Gastrocnemius medialis (tissue), 4 donors: ENCODE data around the gene ARFGEF3. TPM values are rescaled to one million over a fixed set of nuclear protein-coding genes. Genes with fewer than 3 reads are reported as not detected.

Experiments
- ATAC-seq, 2 donors: fragments of 150-250 bp; one replicate each; pipeline ENCODE4 v1.9.1; 2016
- DNase-seq, 2 donors: peaks; one replicate each; pipeline ENCODE4 v3.0.0-alpha.2; 2019
- H3K27ac ChIP-seq, 4 donors: fragments of 200-600 bp; sonication (generic); 1 replicate in 1 of 4; 2 replicates in 3 of 4; pipeline ENCODE4 v1.5.1; 2016 to 2018; ENCODE audit warnings: mild to moderate bottlenecking in 2 of 4, moderate library complexity in 1 of 4
- H3K27me3 ChIP-seq, 3 donors: fragments of 200-600 bp; sonication (generic) in 2 of 3; 1 replicate in 1 of 3; 2 replicates in 2 of 3; pipeline versions ENCODE4 v1.5.1 to v1.6.0; 2016 to 2019; ENCODE audit warnings: mild to moderate bottlenecking in 1 of 3, moderate library complexity in 1 of 3
- H3K36me3 ChIP-seq, 2 donors: fragments of 200-600 bp; sonication (generic) in 1 of 2; one replicate each; pipeline ENCODE4 v1.5.1; 2017 to 2018
- H3K4me1 ChIP-seq, 2 donors: fragments of 200-600 bp; sonication (generic) in 1 of 2; one replicate each; pipeline ENCODE4 v1.5.1; 2016 to 2017; ENCODE audit warnings: mild to moderate bottlenecking in 2 of 2
- H3K4me3 ChIP-seq, 4 donors: fragments of 200-600 bp; sonication (generic) in 3 of 4; 1 replicate in 1 of 4; 2 replicates in 3 of 4; pipeline ENCODE4 v1.5.1; 2016 to 2019; ENCODE audit warnings: mild to moderate bottlenecking in 2 of 4
- H3K9me3 ChIP-seq, 3 donors: fragments of 200-600 bp; sonication (generic) in 2 of 3; 1 replicate in 1 of 3; 2 replicates in 2 of 3; pipeline ENCODE4 v1.5.1; 2016 to 2019
- POLR2A ChIP-seq, 2 donors: fragments of 450-650 bp; IDR thresholded peaks; one replicate each; pipeline ENCODE4 v1.6.1; 2017; ENCODE audit warnings: antibody characterized with exemption in 2 of 2, mild to moderate bottlenecking in 2 of 2, moderate library complexity in 2 of 2
- in situ Hi-C, 4 donors: fragments of 200-750 bp; cut with MboI; loops; one replicate each; pipeline versions ENCODE4 v1.15.0 to v1.8.0; 2017; ENCODE audit warnings: low sequenced_read_pairs in 4 of 4
- intact Hi-C: fragments of 100-400 bp; cut with DNase I; formaldehyde crosslinking; loops from one replicate; pipeline ENCODE4 v1.15.1; 2023; ENCODE audit warnings: low total_unique reads
- total RNA-seq, 4 donors: library from RNA; depleted of rRNA; stranded (reverse); fragments of >200 nt; gene quantifications; one replicate each; pipeline versions ENCODE4 v1.1.0 to v1.2.3, GENCODE V29; 2016
- TF ChIP-seq, protein P1 (sequence below), 5 experiments: fragments of 450-650 bp in 3 of 5; fragments of 200-600 bp in 2 of 5; sonication (generic) in 2 of 5; IDR thresholded peaks in 4 of 5; conservative IDR thresholded peaks in 1 of 5; 1 replicate in 4 of 5; 2 replicates in 1 of 5; pipeline ENCODE4 v1.5.1; 2016 to 2019; ENCODE audit warnings: antibody characterized with exemption in 5 of 5, mild to moderate bottlenecking in 3 of 5, moderate library complexity in 3 of 5

ARFGEF3 gene
- total RNA-seq, 4 donors from 2014 or later = 0.40 to 0.78 (median 0.52) TPM

DNA sequence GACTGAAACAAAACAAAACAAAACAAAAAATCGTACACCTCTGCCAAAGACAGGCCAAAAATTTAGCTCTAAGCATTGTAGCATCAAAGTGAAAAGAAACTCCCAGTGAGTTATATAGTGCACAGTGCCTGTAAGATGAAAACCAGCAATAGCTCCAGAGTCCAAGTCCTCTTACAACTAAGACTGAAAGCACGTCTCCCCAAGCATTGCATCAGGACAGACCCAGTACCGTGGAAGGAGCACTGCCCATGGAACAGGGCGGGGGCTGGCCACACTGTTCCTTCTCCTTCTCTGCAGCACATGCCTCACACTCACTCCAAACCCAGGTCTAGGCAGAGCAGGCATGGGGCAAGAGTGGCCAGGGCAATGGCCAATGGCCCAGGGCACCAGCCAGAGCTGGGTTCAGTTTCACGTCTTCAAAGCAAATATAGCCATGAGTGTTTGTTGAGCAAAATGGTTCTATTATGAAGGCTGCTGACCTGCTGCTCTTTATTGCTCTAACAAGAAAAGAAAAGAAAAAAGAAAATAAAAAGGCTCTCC lies 128.8 kb downstream of the ARFGEF3 start:
- Histone ChIP-seq H3K4me1 (no peaks in the 10 kb centered on the region), H3K4me3 (no peak overlapping the region), H3K27ac (no peak overlapping the region), H3K27me3 (no peaks in the 10 kb centered on the region), H3K36me3 (no peaks in the 10 kb centered on the region), H3K9me3 (no peaks in the 10 kb centered on the region)
- in situ Hi-C loops = no loop called here
- no peak for TF ChIP-seq POLR2A (IDR thresholded peaks at IDR 0.05)
- TF ChIP-seq, protein P1, sequence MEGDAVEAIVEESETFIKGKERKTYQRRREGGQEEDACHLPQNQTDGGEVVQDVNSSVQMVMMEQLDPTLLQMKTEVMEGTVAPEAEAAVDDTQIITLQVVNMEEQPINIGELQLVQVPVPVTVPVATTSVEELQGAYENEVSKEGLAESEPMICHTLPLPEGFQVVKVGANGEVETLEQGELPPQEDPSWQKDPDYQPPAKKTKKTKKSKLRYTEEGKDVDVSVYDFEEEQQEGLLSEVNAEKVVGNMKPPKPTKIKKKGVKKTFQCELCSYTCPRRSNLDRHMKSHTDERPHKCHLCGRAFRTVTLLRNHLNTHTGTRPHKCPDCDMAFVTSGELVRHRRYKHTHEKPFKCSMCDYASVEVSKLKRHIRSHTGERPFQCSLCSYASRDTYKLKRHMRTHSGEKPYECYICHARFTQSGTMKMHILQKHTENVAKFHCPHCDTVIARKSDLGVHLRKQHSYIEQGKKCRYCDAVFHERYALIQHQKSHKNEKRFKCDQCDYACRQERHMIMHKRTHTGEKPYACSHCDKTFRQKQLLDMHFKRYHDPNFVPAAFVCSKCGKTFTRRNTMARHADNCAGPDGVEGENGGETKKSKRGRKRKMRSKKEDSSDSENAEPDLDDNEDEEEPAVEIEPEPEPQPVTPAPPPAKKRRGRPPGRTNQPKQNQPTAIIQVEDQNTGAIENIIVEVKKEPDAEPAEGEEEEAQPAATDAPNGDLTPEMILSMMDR (IDR thresholded peaks at IDR 0.05 in 4 of 5, conservative IDR thresholded peaks at IDR 0.05 in 1 of 5) = no peak
- DNase-seq (no peak), ATAC-seq (no peak)
- intact Hi-C loops = no loop called here

DNA sequence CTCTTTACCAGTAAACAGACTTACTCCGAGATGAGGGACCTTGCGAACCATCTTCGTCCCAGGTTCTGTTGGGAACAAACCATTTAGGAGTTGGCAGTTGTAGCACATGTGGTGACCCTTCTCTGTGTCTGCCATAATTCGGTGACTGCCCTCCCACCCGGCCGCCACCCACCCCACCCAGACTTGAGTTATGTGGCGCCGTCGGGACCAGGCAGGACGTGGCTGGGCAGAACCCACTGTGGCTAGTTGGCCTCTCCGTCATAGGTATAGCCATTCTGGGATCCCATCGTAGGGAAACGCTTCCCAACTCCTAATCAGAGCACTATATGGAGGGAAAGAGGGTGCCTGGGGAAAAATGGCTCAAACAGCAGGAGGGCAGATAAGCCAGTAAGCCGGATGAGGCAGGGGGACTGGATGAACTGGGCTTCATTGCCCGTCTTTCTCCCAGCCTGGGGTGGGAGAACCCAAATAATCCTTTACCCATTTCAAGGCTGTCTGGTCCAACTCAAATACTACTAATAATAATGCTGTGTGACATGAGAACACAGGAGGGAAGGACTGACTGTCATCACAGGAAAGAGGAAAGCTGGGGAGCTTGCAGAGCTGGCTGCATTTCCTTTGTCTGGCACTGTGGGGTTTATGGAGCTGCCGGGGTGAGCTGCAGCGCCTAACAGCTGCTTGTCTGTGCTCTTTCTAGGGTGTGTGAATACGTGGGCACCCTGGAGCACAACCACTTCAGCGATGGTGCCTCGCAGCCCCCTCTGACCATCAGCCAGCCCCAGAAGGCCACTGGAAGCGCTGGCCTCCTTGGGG lies 129.5 kb downstream of the ARFGEF3 start:
- TF ChIP-seq, protein P1 (IDR thresholded peaks at IDR 0.05 in 4 of 5, conservative IDR thresholded peaks at IDR 0.05 in 1 of 5) = no peak
- no peak for TF ChIP-seq POLR2A (IDR thresholded peaks at IDR 0.05)
- no peak overlapping the region for H3K4me3 ChIP-seq
- no peaks in the 10 kb centered on the region for H3K4me1 ChIP-seq
- intact Hi-C loops (no loop called here), in situ Hi-C loops (no loop called here)
- no peaks in the 10 kb centered on the region for H3K27me3 ChIP-seq
- no peaks in the 10 kb centered on the region for H3K9me3 ChIP-seq
- ATAC-seq (no peak), DNase-seq (no peak)
- H3K27ac ChIP-seq = no peak overlapping the region
- no peaks in the 10 kb centered on the region for H3K36me3 ChIP-seq

DNA sequence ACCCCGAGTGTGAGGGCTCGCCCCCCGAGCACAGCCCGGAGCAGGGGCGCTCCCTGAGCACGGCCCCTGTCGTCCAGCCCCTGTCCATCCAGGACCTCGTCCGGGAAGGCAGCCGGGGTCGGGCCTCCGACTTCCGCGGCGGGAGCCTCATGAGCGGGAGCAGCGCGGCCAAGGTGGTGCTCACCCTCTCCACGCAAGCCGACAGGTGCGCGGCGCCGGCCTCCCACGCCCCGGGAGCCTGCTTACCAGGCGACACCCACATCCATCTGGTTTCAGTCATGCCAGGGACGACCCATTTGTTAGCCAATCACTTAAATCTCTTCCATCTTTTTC lies 130.1 kb downstream of the ARFGEF3 start:
- Histone ChIP-seq H3K4me3 (no peak overlapping the region), H3K27ac (no peak overlapping the region), H3K4me1 (no peaks in the 10 kb centered on the region), H3K27me3 (no peaks in the 10 kb centered on the region), H3K36me3 (no peaks in the 10 kb centered on the region), H3K9me3 (no peaks in the 10 kb centered on the region)
- DNase-seq (no peak), ATAC-seq (no peak)
- TF ChIP-seq POLR2A (IDR thresholded peaks at IDR 0.05) = no peak
- TF ChIP-seq, protein P1 (IDR thresholded peaks at IDR 0.05 in 4 of 5, conservative IDR thresholded peaks at IDR 0.05 in 1 of 5) = no peak
- in situ Hi-C loops = no loop called here
- intact Hi-C loops = no loop called here

DNA sequence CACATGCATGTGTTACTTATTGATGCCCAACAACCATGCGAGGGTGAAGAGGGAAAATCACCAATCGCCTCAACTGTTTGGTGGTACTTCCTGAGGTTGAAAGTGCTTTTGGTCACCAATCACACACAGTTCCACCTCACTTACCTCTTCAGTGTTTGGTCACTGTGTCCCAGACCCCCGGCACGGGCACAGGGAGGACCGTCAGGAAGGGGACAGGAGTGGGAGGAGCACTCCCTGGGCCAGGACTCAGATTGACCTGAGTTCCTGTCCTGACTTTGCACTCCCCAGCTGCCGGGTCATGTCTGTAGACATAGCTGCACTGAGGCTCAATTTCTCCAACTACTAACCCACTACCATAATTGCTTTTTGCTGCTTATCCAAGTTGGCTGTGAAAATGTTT lies 130.7 kb downstream of the ARFGEF3 start:
- TF ChIP-seq POLR2A (IDR thresholded peaks at IDR 0.05) = no peak
- TF ChIP-seq, protein P1 (IDR thresholded peaks at IDR 0.05 in 4 of 5, conservative IDR thresholded peaks at IDR 0.05 in 1 of 5) = no peak
- Histone ChIP-seq H3K36me3 (no peaks in the 10 kb centered on the region), H3K9me3 (no peaks in the 10 kb centered on the region), H3K27ac (no peak overlapping the region), H3K27me3 (no peaks in the 10 kb centered on the region), H3K4me1 (no peaks in the 10 kb centered on the region), H3K4me3 (no peak overlapping the region)
- in situ Hi-C loops (no loop called here), intact Hi-C loops (no loop called here)
- DNase-seq = no peak
- no peak for ATAC-seq
